ENCODE results near the gene NKAIN2.

DNA sequence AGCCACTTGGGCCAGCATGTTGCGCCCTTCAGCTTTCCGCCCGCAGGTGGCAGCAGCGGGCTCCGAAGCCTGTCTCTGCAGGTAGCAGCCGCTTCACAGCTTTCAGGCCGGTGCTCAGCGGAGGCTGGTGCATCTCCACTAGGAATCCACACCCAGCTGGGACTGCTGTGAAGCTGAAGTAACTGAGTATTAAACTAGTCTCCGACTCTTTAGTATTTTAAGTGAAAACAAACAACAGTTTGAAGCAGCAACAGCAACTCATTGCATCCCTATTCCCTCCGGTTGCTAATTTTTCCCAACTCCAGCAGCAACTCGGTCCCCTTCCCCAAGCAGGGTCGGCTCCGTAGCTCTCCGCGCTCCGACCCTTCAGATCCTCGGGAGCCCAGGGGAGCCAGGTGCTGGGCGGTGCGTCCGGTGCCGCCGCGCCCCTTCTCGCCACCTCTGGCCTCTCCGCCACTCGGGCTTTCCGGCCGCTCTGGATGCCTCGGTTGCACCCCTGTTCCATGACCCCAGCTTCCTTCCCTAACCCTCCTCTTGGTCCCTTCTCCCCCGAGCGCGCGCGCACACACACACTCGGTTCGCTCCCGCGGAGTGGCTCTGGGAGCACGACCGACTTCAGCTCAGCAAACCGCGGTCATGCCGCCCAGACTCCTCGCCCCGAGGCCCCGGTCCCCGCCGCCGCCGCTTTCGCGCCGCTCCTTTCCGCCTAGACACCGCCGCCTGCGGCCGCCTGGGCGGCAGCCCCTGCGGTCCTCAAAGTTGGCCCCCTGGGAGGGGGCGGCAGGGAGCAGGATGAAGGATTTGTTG lies 765 bp upstream of the NKAIN2 start:
- TF ChIP-seq POLR2A (IDR thresholded peaks at IDR 0.05) (no peak), EP300 (IDR thresholded peaks at IDR 0.05) (no peak), POLR2AphosphoS5 (IDR thresholded peaks at IDR 0.05) (no peak)
- TF ChIP-seq, protein P1, sequence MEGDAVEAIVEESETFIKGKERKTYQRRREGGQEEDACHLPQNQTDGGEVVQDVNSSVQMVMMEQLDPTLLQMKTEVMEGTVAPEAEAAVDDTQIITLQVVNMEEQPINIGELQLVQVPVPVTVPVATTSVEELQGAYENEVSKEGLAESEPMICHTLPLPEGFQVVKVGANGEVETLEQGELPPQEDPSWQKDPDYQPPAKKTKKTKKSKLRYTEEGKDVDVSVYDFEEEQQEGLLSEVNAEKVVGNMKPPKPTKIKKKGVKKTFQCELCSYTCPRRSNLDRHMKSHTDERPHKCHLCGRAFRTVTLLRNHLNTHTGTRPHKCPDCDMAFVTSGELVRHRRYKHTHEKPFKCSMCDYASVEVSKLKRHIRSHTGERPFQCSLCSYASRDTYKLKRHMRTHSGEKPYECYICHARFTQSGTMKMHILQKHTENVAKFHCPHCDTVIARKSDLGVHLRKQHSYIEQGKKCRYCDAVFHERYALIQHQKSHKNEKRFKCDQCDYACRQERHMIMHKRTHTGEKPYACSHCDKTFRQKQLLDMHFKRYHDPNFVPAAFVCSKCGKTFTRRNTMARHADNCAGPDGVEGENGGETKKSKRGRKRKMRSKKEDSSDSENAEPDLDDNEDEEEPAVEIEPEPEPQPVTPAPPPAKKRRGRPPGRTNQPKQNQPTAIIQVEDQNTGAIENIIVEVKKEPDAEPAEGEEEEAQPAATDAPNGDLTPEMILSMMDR (IDR thresholded peaks at IDR 0.05), result peak; percentile 22 to 81 (median 64)

All from sigmoid colon (tissue), 4 donors.